ENCODE data around the gene SPDEF. TPM values are rescaled to one million over a fixed set of nuclear protein-coding genes. Genes with fewer than 3 reads are reported as not detected.

Gene SPDEF
- total RNA-seq, 1 experiment from 2014 or later, result 0.77 TPM

GRCh38 chr6:34601706-34602105, 45.6 kb upstream of the SPDEF start:
- Mint-ChIP-seq H3K27ac (ENCODE audit: unreplicated experiment) (no peak overlapping the region), H3K36me3 (ENCODE audit: insufficient read depth, unreplicated experiment) (peaks cover 20% of the 10 kb centered on the region), H3K4me1 (ENCODE audit: low read depth, unreplicated experiment) (peaks cover 35% of the 10 kb centered on the region), H3K27me3 (ENCODE audit: insufficient read depth, unreplicated experiment) (no peaks in the 10 kb centered on the region), H3K9me3 (ENCODE audit: unreplicated experiment) (no peaks in the 10 kb centered on the region), H3K4me3 (ENCODE audit: unreplicated experiment) (peak overlapping the region; percentile 43)
- DNase-seq, result no peak
- intact Hi-C loops (cut with micrococcal nuclease; ENCODE audit: unreplicated experiment), result loop anchor here (2.0 to 10.0 kb wide), 2 partner anchors 73 to 357 kb away; partner anchors contain the start of gene SMIM29
- BruUV-seq (replicated peaks), result no TSS peak
- Histone ChIP-seq H3K9me3 (no peaks in the 10 kb centered on the region), H3K4me1 (peaks cover 65% of the 10 kb centered on the region), H3K27me3 (replicated peaks; ENCODE audit: control insufficient read depth, insufficient read depth, low read length) (no peaks in the 10 kb centered on the region), H3K36me3 (ENCODE audit: control insufficient read depth, insufficient read depth, low read length) (no peaks in the 10 kb centered on the region), H3K4me3 (ENCODE audit: low read depth, low read length) (no peak overlapping the region)
- TF ChIP-seq CTCF (IDR thresholded peaks at IDR 0.05; ENCODE audit: insufficient read depth in 1 of 2, low read depth in 1 of 2, low read length in 1 of 2, severe bottlenecking in 1 of 2, unreplicated experiment in 1 of 2), result no peak
- CTCF ChIA-PET, result interaction anchor here (1.1 kb wide), 1 partner anchor 142 kb away, joined by 5 read pairs; no protein-coding TSS in a partner anchor
- POLR2A ChIA-PET, result no interaction called here

- Histone ChIP-seq H3K27me3 (replicated peaks; ENCODE audit: control insufficient read depth, insufficient read depth, low read length) (no peaks in the 10 kb centered on the region), H3K4me3 (ENCODE audit: low read depth, low read length) (no peak overlapping the region), H3K4me1 (peaks cover 70% of the 10 kb centered on the region), H3K36me3 (ENCODE audit: control insufficient read depth, insufficient read depth, low read length) (no peaks in the 10 kb centered on the region), H3K9me3 (no peaks in the 10 kb centered on the region)
- no peaks in the 10 kb centered on the region for H3K9me3 Mint-ChIP-seq (ENCODE audit: unreplicated experiment)
- intact Hi-C loops (cut with micrococcal nuclease; ENCODE audit: unreplicated experiment), result loop anchor here (10.0 kb wide), 1 partner anchor 356 kb away; the partner anchor contains the start of gene SMIM29
- no peaks in the 10 kb centered on the region for H3K27me3 Mint-ChIP-seq (ENCODE audit: insufficient read depth, unreplicated experiment)
- H3K4me3 Mint-ChIP-seq (ENCODE audit: unreplicated experiment), result no peak overlapping the region
- no TSS peak for BruUV-seq (replicated peaks)
- H3K4me1 Mint-ChIP-seq (ENCODE audit: low read depth, unreplicated experiment), result peaks cover 41% of the 10 kb centered on the region
- no peak for DNase-seq
- ChIA-PET POLR2A (no interaction called here), CTCF (no interaction called here)
- H3K27ac Mint-ChIP-seq (ENCODE audit: unreplicated experiment), result no peak overlapping the region
- no peak for TF ChIP-seq CTCF (IDR thresholded peaks at IDR 0.05; ENCODE audit: insufficient read depth in 1 of 2, low read depth in 1 of 2, low read length in 1 of 2, severe bottlenecking in 1 of 2, unreplicated experiment in 1 of 2)
- H3K36me3 Mint-ChIP-seq (ENCODE audit: insufficient read depth, unreplicated experiment), result peaks cover 18% of the 10 kb centered on the region
Observed at GRCh38 chr6:34600796-34601195, 44.7 kb upstream of the SPDEF start.

GRCh38 chr6:34600101-34600500, 44.0 kb upstream of the SPDEF start:
- Mint-ChIP-seq H3K4me1 (ENCODE audit: low read depth, unreplicated experiment) (peaks cover 44% of the 10 kb centered on the region), H3K4me3 (ENCODE audit: unreplicated experiment) (no peak overlapping the region), H3K36me3 (ENCODE audit: insufficient read depth, unreplicated experiment) (peaks cover 14% of the 10 kb centered on the region), H3K27me3 (ENCODE audit: insufficient read depth, unreplicated experiment) (no peaks in the 10 kb centered on the region), H3K27ac (ENCODE audit: unreplicated experiment) (no peak overlapping the region), H3K9me3 (ENCODE audit: unreplicated experiment) (no peaks in the 10 kb centered on the region)
- no peaks in the 10 kb centered on the region for H3K27me3 ChIP-seq (replicated peaks; ENCODE audit: control insufficient read depth, insufficient read depth, low read length)
- no peaks in the 10 kb centered on the region for H3K9me3 ChIP-seq
- DNase-seq, result no peak
- ChIA-PET CTCF (no interaction called here), POLR2A (interaction anchor here (0.5 kb wide), 1 partner anchor 363 kb away, joined by 10 read pairs; the partner anchor contains the start of gene HMGA1)
- intact Hi-C loops (cut with micrococcal nuclease; ENCODE audit: unreplicated experiment), result loop anchor here (10.0 kb wide), 1 partner anchor 355 kb away; the partner anchor contains the start of gene SMIM29
- BruUV-seq (replicated peaks), result no TSS peak
- peaks cover 76% of the 10 kb centered on the region for H3K4me1 ChIP-seq
- H3K4me3 ChIP-seq (ENCODE audit: low read depth, low read length), result no peak overlapping the region
- H3K36me3 ChIP-seq (ENCODE audit: control insufficient read depth, insufficient read depth, low read length), result no peaks in the 10 kb centered on the region
- TF ChIP-seq CTCF (IDR thresholded peaks at IDR 0.05; ENCODE audit: insufficient read depth in 1 of 2, low read depth in 1 of 2, low read length in 1 of 2, severe bottlenecking in 1 of 2, unreplicated experiment in 1 of 2), result no peak

Measured in Caco-2 (cell line).